ENCODE results near the gene TIMM17A. TPM values are rescaled to one million over a fixed set of nuclear protein-coding genes. Genes with fewer than 3 reads are reported as not detected.

The TIMM17A gene
- total RNA-seq, 2 experiments from 2014 or later, result 42.5 to 44.8 TPM

DNA sequence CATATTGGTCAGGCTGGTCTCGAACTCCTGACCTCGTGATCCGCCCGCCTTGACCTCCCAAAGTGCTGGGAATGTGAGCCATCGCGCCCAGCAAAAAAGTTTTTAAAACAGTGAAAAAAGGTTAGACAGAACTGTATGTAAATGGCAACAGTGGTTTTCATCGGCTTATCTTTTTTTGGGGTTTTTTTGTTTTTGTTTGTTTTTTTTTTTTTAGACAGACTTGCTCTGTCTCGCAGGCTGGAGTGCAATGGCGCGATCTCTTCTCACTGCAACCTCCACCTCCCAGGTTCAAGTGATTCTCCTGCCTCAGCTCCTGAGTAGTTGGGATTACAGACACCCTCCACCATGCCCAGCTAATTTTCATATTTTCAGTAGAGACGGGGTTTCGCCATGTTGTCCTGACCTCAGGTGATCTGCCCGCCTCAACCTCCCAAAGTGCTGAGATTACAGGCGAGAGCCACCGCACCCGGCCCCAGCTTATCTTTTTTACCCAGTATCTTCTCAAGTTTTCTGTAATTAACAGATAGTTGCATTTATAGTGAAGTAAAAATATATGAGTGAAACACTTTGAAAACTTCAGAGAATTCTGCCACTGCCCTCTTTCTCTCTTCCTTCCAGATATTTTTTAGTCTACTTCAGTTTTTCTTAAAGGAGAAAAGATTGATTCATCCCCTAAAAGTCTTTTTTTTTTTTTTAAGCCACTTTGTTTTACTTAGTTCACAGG is 13.1 kb downstream of the TIMM17A start:
- peaks cover 1% of the 10 kb centered on the region for H3K4me1 Mint-ChIP-seq
- ChIA-PET POLR2A (interaction anchor here (0.7 to 1.0 kb wide), 2 partner anchors 13 to 73 kb away, joined by 3 read pairs; partner anchors contain the start of gene TIMM17A), CTCF (interaction anchor here (0.7 kb wide), 2 partner anchors 72 to 1163 kb away, joined by 3 to 4 read pairs; no protein-coding TSS in a partner anchor)
- no peak overlapping the region for H3K27ac Mint-ChIP-seq
- no peaks in the 10 kb centered on the region for H3K27me3 Mint-ChIP-seq
- H3K36me3 Mint-ChIP-seq (ENCODE audit: low read depth), result peaks cover 47% of the 10 kb centered on the region
- no peak for DNase-seq
- no peaks in the 10 kb centered on the region for H3K9me3 Mint-ChIP-seq
- H3K4me3 Mint-ChIP-seq, result no peak overlapping the region

DNA sequence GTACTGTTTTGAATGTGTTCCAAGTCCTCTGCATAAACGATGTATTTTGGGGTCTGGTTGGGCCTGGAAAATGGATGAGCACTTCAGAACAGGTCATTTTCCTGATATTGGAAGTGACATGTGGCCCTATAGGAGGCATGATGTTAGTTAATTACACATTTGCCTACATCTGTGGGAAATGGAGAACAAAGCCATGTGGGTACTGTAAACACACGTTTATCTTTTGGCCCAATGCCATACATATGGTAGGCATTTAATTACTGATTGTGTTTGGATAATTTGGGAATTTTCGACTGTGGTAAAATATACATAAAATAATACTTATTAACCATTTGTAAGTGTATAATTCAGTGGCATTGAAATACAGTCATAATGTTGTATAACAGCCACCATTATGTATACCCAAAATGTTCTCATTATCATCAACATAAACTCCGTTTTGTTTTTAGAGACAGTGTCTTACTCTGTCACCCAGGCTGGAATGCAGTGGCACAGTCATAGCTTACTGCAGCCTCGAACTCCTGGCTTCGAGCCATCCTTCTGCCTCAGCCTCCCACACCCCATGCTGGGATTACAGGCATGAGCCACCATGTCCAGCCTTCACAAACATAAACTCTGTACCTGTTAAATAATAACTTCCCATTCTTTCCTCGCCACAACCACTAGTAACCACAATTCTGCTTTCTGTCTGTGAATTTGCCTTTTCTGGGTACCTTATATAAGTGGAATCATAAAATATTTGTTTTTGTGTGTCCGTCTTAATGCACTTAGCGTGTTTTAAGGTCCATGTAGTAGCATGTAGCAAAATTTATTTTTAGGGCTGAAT is 15.2 kb downstream of the TIMM17A start:
- Mint-ChIP-seq H3K4me1 (peaks cover 1% of the 10 kb centered on the region), H3K27me3 (peaks cover 8% of the 10 kb centered on the region), H3K27ac (no peak overlapping the region), H3K9me3 (no peaks in the 10 kb centered on the region), H3K4me3 (no peak overlapping the region), H3K36me3 (ENCODE audit: low read depth) (peaks cover 33% of the 10 kb centered on the region)
- DNase-seq, result no peak
- CTCF ChIA-PET, result interaction anchor here (4.7 kb wide), 1 partner anchor 74 kb away, joined by 116 read pairs; no protein-coding TSS in a partner anchor
- POLR2A ChIA-PET, result no interaction called here

DNA sequence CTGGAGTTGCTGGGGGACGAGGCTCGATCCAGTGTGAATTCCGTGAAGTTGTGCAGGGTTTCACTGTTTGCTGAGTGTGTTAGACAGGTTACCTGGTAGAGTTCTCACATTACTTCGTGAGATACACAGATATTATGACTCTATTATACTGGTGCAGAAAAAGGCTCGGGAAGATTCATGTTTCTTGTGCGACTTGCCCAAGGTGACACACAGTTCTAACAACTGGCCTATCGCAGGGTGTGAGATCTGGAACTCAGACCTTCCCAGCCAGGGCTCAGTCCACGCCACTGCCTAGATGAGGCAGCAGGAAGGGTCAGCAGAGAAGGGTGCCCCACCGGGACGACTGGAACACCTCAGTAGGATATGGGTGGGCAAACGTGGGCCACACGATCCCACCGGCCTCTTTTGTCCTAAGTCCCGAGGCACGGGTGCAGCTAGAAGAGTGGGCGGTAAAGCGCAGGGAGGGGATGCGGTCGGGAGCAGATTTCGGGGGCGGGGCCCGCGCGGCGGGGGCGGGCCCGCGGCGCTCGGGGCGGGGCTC is 26.8 kb downstream of the TIMM17A start:
- ChIA-PET POLR2A (interaction anchor here (0.8 to 2.8 kb wide), 8 partner anchors 9 to 153 kb away, joined by 3 to 13 read pairs (median 4); partner anchors contain the start of genes IPO9 and TIMM17A), CTCF (interaction anchor here (1.0 to 3.7 kb wide), 7 partner anchors 10 to 153 kb away, joined by 3 to 21 read pairs (median 5); no protein-coding TSS in a partner anchor)

DNA sequence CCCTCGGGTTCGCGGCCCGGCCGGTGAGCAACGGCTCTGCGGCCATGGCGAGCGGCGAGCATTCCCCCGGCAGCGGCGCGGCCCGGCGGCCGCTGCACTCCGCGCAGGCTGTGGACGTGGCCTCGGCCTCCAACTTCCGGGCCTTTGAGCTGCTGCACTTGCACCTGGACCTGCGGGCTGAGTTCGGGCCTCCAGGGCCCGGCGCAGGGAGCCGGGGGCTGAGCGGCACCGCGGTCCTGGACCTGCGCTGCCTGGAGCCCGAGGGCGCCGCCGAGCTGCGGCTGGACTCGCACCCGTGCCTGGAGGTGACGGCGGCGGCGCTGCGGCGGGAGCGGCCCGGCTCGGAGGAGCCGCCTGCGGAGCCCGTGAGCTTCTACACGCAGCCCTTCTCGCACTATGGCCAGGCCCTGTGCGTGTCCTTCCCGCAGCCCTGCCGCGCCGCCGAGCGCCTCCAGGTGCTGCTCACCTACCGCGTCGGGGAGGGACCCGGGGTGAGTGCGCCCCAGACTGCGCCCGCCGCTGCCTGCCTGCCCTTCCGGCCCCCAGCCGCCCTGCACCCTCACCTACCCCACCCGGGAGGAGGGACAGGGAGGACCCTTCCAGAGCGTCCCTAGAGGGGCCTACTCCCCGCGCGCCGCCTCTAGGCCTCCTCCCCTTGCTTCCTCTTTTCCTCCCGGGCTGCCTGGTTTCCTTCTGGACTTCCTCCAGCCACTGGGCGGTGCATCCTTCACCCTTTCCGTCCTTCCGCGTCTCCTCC is 27.5 kb downstream of the TIMM17A start, which contains the start of gene RNPEP:
TSS of gene RNPEP (plus strand) at position 26 of the 757 bp plus-strand sequence. CDS start at position 45, 19 bp downstream.
- Mint-ChIP-seq H3K4me1 (peaks cover 28% of the 10 kb centered on the region), H3K4me3 (peak within 1 kb of the TSS; percentile 97), H3K9me3 (no peaks in the 10 kb centered on the region), H3K27ac (peak within 1 kb of the TSS; percentile 74), H3K27me3 (no peaks in the 10 kb centered on the region), H3K36me3 (ENCODE audit: low read depth) (peaks cover 8% of the 10 kb centered on the region)
- POLR2A ChIA-PET, result interaction anchor here (0.8 to 2.8 kb wide), 7 partner anchors 10 to 153 kb away, joined by 3 to 13 read pairs (median 4); partner anchors contain the start of genes IPO9 and TIMM17A
- peak; percentile 57 for DNase-seq
- CTCF ChIA-PET, result interaction anchor here (0.7 to 3.7 kb wide), 8 partner anchors 11 to 161 kb away, joined by 3 to 21 read pairs (median 4); partner anchors contain the start of gene IPO9

More for the DNA sequence above, 26.8 kb downstream of the TIMM17A start:
- Mint-ChIP-seq H3K27ac (peak overlapping the region; percentile 74), H3K9me3 (no peaks in the 10 kb centered on the region), H3K27me3 (no peaks in the 10 kb centered on the region), H3K36me3 (ENCODE audit: low read depth) (peaks cover 8% of the 10 kb centered on the region), H3K4me3 (peak overlapping the region; percentile 92), H3K4me1 (peaks cover 28% of the 10 kb centered on the region)
- DNase-seq, result peak; percentile 78

DNA sequence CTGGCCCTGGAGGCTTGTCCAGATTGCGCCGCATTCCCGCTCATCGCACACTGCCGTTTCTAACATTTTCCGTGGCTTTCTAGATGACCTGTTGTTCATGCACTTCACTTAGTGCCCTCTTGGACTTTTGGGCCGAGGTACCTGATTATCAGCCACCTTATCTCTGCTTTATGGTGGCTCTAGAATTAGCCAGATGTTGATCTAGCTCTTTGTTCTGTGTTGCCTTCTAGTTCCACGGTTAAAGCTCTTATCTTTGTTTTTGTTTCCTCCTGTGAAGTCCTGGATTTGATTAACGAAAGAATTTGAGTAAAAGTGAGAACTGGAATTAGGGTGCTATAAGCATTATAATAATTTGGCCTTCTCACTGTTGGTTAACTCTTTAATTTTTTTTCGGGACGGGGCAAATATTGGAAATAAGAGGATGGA is 28.1 kb downstream of the TIMM17A start:
- Mint-ChIP-seq H3K27ac (peak overlapping the region; percentile 74), H3K36me3 (ENCODE audit: low read depth) (peaks cover 8% of the 10 kb centered on the region), H3K9me3 (no peaks in the 10 kb centered on the region), H3K4me3 (peak overlapping the region; percentile 97), H3K4me1 (peaks cover 28% of the 10 kb centered on the region), H3K27me3 (no peaks in the 10 kb centered on the region)
- no peak for DNase-seq
- POLR2A ChIA-PET, result interaction anchor here (0.7 to 2.8 kb wide), 6 partner anchors 11 to 146 kb away, joined by 3 to 13 read pairs (median 5); partner anchors contain the start of gene TIMM17A
- CTCF ChIA-PET, result interaction anchor here (0.7 to 3.7 kb wide), 7 partner anchors 11 to 160 kb away, joined by 3 to 21 read pairs (median 5); partner anchors contain the start of gene IPO9

DNA sequence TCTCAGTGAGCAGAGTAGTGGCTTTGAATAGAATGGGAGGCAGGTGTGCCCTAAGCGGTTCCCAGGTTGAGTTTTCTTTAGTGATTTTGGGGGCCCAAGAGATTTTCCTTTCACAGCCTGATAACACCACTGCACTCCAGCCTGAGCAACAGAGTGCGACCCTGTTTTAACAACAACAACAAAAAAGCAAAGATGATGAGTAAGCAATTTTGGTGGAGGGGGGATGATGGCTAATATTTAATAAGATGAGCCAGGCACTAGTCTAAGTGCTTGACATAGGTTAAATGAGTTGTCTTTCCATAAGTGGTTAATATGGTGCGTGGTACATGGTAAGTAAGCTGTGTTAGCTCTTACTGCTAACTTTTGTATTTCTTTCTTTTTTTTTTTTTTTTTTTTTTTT is 29.1 kb downstream of the TIMM17A start:
- CTCF ChIA-PET, result interaction anchor here (1.2 to 2.4 kb wide), 3 partner anchors 15 to 107 kb away, joined by 3 to 9 read pairs (median 9); no protein-coding TSS in a partner anchor
- Mint-ChIP-seq H3K9me3 (no peaks in the 10 kb centered on the region), H3K36me3 (ENCODE audit: low read depth) (peaks cover 8% of the 10 kb centered on the region), H3K27me3 (no peaks in the 10 kb centered on the region), H3K4me1 (peaks cover 28% of the 10 kb centered on the region), H3K27ac (no peak overlapping the region), H3K4me3 (no peak overlapping the region)
- DNase-seq, result no peak
- POLR2A ChIA-PET, result interaction anchor here (0.7 kb wide), 1 partner anchor 147 kb away, joined by 3 read pairs; no protein-coding TSS in a partner anchor

- Mint-ChIP-seq H3K27me3 (no peaks in the 10 kb centered on the region), H3K4me1 (peaks cover 28% of the 10 kb centered on the region), H3K4me3 (no peak overlapping the region), H3K27ac (no peak overlapping the region), H3K9me3 (no peaks in the 10 kb centered on the region), H3K36me3 (ENCODE audit: low read depth) (peaks cover 12% of the 10 kb centered on the region)
- ChIA-PET POLR2A (no interaction called here), CTCF (interaction anchor here (0.9 to 2.0 kb wide), 2 partner anchors 14 to 89 kb away, joined by 5 to 9 read pairs; no protein-coding TSS in a partner anchor)
- DNase-seq, result no peak
Observed at GRCh38 chr1:201985355-201985754, 30.1 kb downstream of the TIMM17A start.

- peaks cover 14% of the 10 kb centered on the region for H3K4me1 Mint-ChIP-seq
- H3K27ac Mint-ChIP-seq, result no peak overlapping the region
- ChIA-PET POLR2A (no interaction called here), CTCF (interaction anchor here (2.3 to 2.6 kb wide), 2 partner anchors 11 to 92 kb away, joined by 7 to 11 read pairs; no protein-coding TSS in a partner anchor)
- H3K4me3 Mint-ChIP-seq, result no peak overlapping the region
- no peak for DNase-seq
- no peaks in the 10 kb centered on the region for H3K27me3 Mint-ChIP-seq
- peaks cover 21% of the 10 kb centered on the region for H3K36me3 Mint-ChIP-seq (ENCODE audit: low read depth)
- no peaks in the 10 kb centered on the region for H3K9me3 Mint-ChIP-seq
Observed at GRCh38 chr1:201988601-201989000, 33.3 kb downstream of the TIMM17A start.

DNA sequence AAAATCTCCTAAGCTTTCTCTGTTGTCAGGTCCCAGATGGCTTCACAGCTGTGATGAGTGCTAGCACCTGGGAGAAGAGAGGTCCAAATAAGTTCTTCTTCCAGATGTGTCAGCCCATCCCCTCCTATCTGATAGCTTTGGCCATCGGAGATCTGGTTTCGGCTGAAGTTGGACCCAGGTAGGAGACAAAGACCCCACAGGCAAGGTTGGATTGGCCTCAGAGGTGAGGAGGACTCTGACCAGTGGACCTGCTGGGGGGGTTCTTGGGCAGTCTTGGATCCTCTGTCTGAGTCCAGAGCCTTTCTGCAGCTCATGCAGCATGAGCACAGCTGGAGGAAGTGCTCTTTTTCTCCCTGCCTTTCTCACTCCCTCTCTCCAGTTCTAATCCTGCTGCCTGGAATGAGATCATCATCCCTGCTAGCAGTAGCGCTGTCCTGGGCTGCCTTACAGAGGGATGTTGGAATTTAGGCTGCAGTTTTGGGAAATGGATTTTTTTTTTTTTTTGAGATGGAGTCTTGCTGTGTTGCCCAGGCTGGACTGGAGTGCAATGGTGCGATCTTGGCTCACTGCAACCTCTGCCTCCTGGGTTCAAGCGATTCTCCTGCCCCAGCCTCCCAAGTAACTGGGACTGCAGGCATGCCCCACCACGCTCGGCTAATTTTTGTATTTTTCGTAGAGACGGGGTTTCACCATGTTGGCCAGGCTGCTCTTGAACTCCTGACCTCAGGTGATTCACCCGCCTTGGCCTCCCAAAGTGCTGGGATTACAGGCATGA is 34.2 kb downstream of the TIMM17A start:
- no peak overlapping the region for H3K4me3 Mint-ChIP-seq
- no peak for DNase-seq
- CTCF ChIA-PET, result interaction anchor here (2.6 kb wide), 1 partner anchor 10 kb away, joined by 11 read pairs; no protein-coding TSS in a partner anchor
- H3K36me3 Mint-ChIP-seq (ENCODE audit: low read depth), result peaks cover 27% of the 10 kb centered on the region
- no peaks in the 10 kb centered on the region for H3K27me3 Mint-ChIP-seq
- H3K9me3 Mint-ChIP-seq, result no peaks in the 10 kb centered on the region
- H3K4me1 Mint-ChIP-seq, result peaks cover 5% of the 10 kb centered on the region
- POLR2A ChIA-PET, result no interaction called here
- H3K27ac Mint-ChIP-seq, result no peak overlapping the region

GRCh38 chr1:201990427-201990826 is 35.1 kb downstream of the TIMM17A start:
- Mint-ChIP-seq H3K27me3 (no peaks in the 10 kb centered on the region), H3K4me1 (peaks cover 2% of the 10 kb centered on the region), H3K27ac (no peak overlapping the region), H3K36me3 (ENCODE audit: low read depth) (peaks cover 27% of the 10 kb centered on the region), H3K9me3 (no peaks in the 10 kb centered on the region), H3K4me3 (no peak overlapping the region)
- CTCF ChIA-PET, result interaction anchor here (2.6 kb wide), 1 partner anchor 9 kb away, joined by 11 read pairs; no protein-coding TSS in a partner anchor
- POLR2A ChIA-PET, result no interaction called here
- DNase-seq, result no peak

- H3K27me3 Mint-ChIP-seq, result no peaks in the 10 kb centered on the region
- no peaks in the 10 kb centered on the region for H3K9me3 Mint-ChIP-seq
- POLR2A ChIA-PET, result interaction anchor here (1.3 kb wide), 1 partner anchor 17 kb away, joined by 4 read pairs; the partner anchor contains the start of gene RNPEP
- H3K36me3 Mint-ChIP-seq (ENCODE audit: low read depth), result peaks cover 55% of the 10 kb centered on the region
- CTCF ChIA-PET, result interaction anchor here (0.6 to 2.4 kb wide), 27 partner anchors 8 to 465 kb away, joined by 3 to 22 read pairs (median 5); partner anchors contain the start of genes PTPN7, RNPEP and TIMM17A
- DNase-seq, result peak; percentile 31
- H3K4me3 Mint-ChIP-seq, result no peak overlapping the region
- H3K4me1 Mint-ChIP-seq, result no peaks in the 10 kb centered on the region
- no peak overlapping the region for H3K27ac Mint-ChIP-seq
Observed at GRCh38 chr1:201999625-202000238, 44.4 kb downstream of the TIMM17A start.

Data from activated CD4-positive, alpha-beta memory T cell treated with anti-CD3 and anti-CD28 coated beads, Interleukin-2, amount 10 ng/mL, durations not matched to agents 7 days and 5 days (primary cell).